Mucosa of rectum (tissue), 2 donors: ENCODE results near the gene SLC1A1.

Source experiments
- H3K27ac ChIP-seq, 2 donors: one replicate each; pipeline ENCODE4 v1.7.0; 2013; ENCODE audit warnings: inconsistent platforms in 2 of 2, low read depth in 2 of 2, low read length in 2 of 2
- H3K27me3 ChIP-seq, 2 donors: one replicate each; pipeline ENCODE4 v1.7.0; 2013; ENCODE audit warnings: low read length in 2 of 2; ENCODE audit not compliant: control insufficient read depth in 2 of 2, insufficient read depth in 2 of 2
- H3K36me3 ChIP-seq, 2 donors: one replicate each; pipeline ENCODE4 v1.7.0; 2013; ENCODE audit warnings: low read length in 2 of 2; ENCODE audit not compliant: control insufficient read depth in 2 of 2, insufficient read depth in 2 of 2
- H3K4me1 ChIP-seq, 2 donors: one replicate each; pipeline ENCODE4 v1.7.0; 2013; ENCODE audit warnings: low read length in 2 of 2, mild to moderate bottlenecking in 1 of 2; ENCODE audit not compliant: control insufficient read depth in 2 of 2, insufficient read depth in 2 of 2
- H3K4me3 ChIP-seq, 2 donors: one replicate each; pipeline ENCODE4 v1.7.0; 2013; ENCODE audit warnings: low read length in 2 of 2
- H3K9ac ChIP-seq, 2 donors: one replicate each; pipeline ENCODE4 v1.7.0; 2013; ENCODE audit warnings: low read length in 2 of 2, low read depth in 1 of 2, mild to moderate bottlenecking in 1 of 2
- H3K9me3 ChIP-seq, 2 donors: one replicate each; pipeline ENCODE4 v1.7.0; 2013; ENCODE audit warnings: low read length in 2 of 2; ENCODE audit not compliant: control insufficient read depth in 2 of 2
- donor health status: healthy.
- donor health status: Normal muscosa, but diverticular disease.

SLC1A1 gene

DNA sequence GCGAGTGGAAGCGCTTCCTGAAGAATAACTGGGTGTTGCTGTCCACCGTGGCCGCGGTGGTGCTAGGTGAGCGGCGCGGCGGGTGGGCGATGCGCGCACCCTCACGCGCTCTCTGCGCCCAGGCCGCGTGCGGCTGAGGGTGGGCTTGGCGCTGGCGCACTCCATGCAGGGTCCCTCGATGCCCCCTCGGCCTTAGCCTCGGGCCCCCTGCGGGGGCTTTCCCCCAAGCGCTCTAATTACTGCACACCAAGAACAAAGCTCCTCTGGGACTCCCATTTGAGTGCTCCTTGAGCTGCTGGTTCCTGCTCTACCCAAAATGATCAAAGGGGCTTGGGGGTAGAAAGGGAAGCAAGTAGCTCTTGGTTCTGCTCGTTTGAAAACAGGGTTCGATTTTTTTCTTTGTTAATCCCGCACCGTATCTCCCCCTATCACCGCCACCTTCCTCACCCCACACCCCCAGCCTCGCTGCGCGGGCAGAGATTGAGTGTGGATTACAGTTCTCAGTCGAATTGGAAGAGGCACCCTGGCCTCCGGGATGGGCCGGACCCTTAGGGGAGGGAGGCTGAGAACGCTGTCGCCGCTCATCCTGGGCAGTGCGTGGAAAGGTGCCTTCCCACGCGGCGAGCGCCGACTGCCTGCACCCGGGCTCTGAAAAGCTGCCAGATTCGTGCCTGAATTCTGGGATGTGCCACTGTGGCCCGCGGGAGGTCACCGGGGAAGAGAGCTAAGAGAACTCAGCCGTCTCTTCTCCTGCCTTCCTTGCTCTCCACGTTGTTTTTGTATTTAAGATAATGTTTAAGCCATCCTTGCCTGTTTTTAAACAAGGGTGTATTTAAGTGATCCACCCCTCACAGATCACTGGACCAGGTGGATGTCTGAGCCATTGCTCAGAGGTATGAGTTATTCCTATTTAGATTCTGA lies 697 bp downstream of the SLC1A1 start:
- no peaks in the 10 kb centered on the region for H3K36me3 ChIP-seq
- peak overlapping the region; percentile 29 to 74 for H3K27ac ChIP-seq
- peak overlapping the region; percentile 2 to 71 for H3K9ac ChIP-seq
- H3K4me1 ChIP-seq, result peaks cover 10 to 16% of the 10 kb centered on the region in 2 donors
- H3K9me3 ChIP-seq, result no peaks in the 10 kb centered on the region
- peak overlapping the region; percentile 68 to 73 for H3K4me3 ChIP-seq
- H3K27me3 ChIP-seq, result peaks cover 0 to 3% of the 10 kb centered on the region in 2 donors

DNA sequence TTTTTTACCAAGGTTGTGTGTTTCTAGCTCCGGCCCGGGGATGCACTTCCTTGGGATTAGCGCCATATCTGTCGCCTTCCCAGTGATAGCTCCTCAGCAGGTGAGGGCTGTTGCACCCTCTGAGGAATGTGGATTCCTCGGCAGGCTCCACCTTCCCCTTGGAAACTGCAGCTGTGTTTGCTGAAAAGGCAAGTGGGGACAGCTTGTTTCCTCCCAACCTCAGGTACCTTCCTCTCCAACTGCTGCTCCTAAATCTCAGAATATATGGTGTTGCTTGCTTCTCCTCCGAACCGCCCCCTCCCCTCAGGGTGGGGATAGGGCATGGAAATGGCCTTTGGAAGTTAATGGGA lies 1.3 kb downstream of the SLC1A1 start:
- no peaks in the 10 kb centered on the region for H3K36me3 ChIP-seq
- H3K9ac ChIP-seq, result peak overlapping the region in 1 of 2 donors; percentile 71
- H3K9me3 ChIP-seq, result no peaks in the 10 kb centered on the region
- H3K27ac ChIP-seq, result peak overlapping the region in 1 of 2 donors; percentile 39
- H3K4me3 ChIP-seq, result peak overlapping the region; percentile 68 to 73
- peaks cover 0 to 3% of the 10 kb centered on the region in 2 donors for H3K27me3 ChIP-seq
- peaks cover 10 to 16% of the 10 kb centered on the region in 2 donors for H3K4me1 ChIP-seq

DNA sequence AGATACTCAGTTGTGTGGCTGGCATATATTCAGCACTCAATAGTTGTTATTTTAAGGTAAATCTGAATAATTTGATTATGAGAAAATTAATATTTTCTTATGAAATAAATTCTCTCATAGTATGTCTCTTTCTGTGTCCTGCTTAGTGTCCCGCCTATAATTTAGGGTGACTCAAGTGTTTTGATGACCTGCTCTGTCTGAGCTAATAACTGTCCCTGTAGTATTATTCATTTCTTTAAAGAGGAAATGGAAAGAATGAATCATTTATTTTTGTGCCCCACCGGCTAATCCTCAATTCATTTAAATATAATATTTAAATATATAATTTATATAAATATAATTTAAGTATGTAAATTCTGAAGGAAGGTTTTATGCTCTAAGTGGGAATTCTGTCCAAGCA lies 4.1 kb downstream of the SLC1A1 start:
- H3K27me3 ChIP-seq, result peaks cover 0 to 3% of the 10 kb centered on the region in 2 donors

DNA sequence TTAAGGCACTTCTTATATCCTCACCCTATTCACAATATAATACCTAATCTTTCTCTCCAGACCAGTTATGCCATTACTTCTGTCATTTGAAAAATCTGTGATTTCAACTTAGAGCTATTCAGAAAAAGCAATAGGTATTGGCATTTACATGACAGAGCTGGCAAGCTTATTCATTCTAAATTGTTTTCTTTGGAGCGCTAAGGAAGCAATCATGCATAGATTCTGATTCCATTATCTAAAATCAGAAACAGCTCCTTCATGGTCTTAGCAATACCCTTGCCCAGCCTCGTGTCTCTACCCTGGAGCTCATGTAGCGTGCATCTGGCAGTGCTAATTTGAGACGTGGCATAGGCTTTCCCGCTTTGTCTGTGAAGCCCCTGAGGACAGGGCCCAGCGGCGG lies 4.5 kb downstream of the SLC1A1 start:
- Histone ChIP-seq H3K9me3 (no peaks in the 10 kb centered on the region), H3K4me1 (peaks cover 12 to 13% of the 10 kb centered on the region in 2 donors), H3K4me3 (no peak overlapping the region), H3K27ac (no peak overlapping the region), H3K36me3 (no peaks in the 10 kb centered on the region), H3K27me3 (peaks cover 0 to 3% of the 10 kb centered on the region in 2 donors), H3K9ac (no peak overlapping the region)

More for the DNA sequence above, 4.1 kb downstream of the SLC1A1 start:
- Histone ChIP-seq H3K9me3 (no peaks in the 10 kb centered on the region), H3K4me1 (peaks cover 14 to 16% of the 10 kb centered on the region in 2 donors), H3K36me3 (no peaks in the 10 kb centered on the region), H3K4me3 (no peak overlapping the region), H3K27ac (no peak overlapping the region), H3K9ac (no peak overlapping the region)

DNA sequence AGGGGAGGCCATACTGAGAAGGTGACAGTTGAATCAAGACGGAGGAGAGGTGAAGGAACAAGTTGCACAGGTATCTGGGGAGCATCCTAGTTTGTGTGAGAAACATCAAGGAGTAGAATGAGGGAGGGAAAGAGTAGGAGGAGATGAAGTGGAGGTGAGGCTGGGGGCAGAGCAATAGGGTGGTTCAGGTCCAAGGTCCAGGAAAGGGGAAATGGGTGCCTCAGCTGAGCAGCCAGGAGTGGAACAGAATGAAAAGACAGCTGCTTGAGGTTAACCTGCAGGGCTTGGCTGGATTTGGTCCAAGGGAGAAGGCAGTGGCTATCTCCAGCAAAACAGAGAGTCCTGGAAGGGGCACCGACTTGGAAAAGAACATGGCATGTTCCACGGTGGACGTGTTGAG lies 5.3 kb downstream of the SLC1A1 start:
- Histone ChIP-seq H3K9me3 (no peaks in the 10 kb centered on the region), H3K27me3 (peaks cover 0 to 3% of the 10 kb centered on the region in 2 donors), H3K4me3 (no peak overlapping the region), H3K9ac (no peak overlapping the region), H3K4me1 (peaks cover 10 to 13% of the 10 kb centered on the region in 2 donors), H3K36me3 (no peaks in the 10 kb centered on the region), H3K27ac (no peak overlapping the region)

DNA sequence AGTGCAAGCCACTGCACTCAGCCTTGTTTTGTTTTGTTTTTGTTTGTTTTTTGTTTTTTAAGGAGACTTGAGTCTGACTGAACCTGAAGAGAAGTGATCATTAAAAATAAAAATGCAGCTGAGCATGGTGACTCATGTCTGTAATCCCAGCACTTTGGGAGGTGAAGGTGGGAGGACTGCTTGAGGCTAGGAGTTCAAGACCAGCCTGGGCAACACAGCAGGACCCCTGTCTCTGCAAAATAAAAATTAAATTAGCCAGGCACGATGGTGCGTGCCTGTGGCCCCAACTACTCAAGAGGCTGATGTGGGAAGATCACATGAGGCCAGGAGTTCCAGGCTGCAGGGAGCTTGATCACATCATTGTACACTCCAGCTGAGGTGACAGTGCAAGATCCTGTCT lies 6.2 kb downstream of the SLC1A1 start:
- no peaks in the 10 kb centered on the region for H3K9me3 ChIP-seq
- H3K36me3 ChIP-seq, result no peaks in the 10 kb centered on the region
- no peaks in the 10 kb centered on the region for H3K27me3 ChIP-seq
- H3K4me1 ChIP-seq, result peaks cover 3 to 10% of the 10 kb centered on the region in 2 donors
- no peak overlapping the region for H3K27ac ChIP-seq
- H3K9ac ChIP-seq, result no peak overlapping the region
- H3K4me3 ChIP-seq, result no peak overlapping the region

DNA sequence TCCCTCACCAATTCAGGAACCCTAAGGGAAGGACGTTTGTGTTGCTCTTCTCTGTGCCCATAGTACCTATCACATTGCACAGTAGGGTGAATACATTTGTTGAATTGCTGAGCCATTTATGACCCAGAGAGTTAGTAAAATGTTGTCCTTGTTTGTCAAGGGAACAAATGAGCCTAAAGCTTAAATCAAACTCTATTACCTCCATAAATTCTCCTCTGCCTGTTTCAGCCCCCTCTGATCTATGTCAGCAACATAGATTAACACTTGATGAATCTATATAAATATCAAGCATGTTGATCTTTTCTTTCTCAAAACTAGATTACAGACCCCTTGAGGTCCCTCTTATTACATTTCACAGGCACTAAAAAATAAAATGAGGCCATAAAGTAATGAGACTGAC lies 7.1 kb downstream of the SLC1A1 start:
- H3K9me3 ChIP-seq, result no peaks in the 10 kb centered on the region
- H3K9ac ChIP-seq, result no peak overlapping the region
- peaks cover 3 to 10% of the 10 kb centered on the region in 2 donors for H3K4me1 ChIP-seq
- H3K36me3 ChIP-seq, result no peaks in the 10 kb centered on the region
- H3K4me3 ChIP-seq, result no peak overlapping the region
- H3K27me3 ChIP-seq, result no peaks in the 10 kb centered on the region
- H3K27ac ChIP-seq, result peak overlapping the region; percentile 20 to 38

DNA sequence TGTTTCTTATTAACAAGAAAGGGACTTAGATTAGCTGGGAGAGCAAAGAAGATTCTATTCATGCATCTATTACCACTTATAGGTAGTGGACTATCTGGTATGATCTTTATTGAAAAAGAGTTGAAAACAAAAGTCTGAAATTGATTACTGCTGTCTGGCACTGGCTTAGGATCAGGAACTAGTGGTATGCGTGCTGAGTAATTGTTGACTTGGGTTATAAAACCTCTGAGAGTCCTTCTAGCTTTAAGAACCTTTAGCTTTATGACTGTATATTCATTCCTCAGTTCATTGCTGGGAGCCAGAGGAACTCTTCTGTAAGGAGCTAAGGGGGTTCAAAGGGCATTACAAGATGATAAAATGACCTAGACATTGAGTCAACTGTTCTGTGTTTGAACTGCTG lies 7.6 kb downstream of the SLC1A1 start:
- Histone ChIP-seq H3K27ac (peak overlapping the region; percentile 22 to 38), H3K4me3 (no peak overlapping the region), H3K9me3 (no peaks in the 10 kb centered on the region), H3K27me3 (no peaks in the 10 kb centered on the region), H3K4me1 (peaks cover 3 to 10% of the 10 kb centered on the region in 2 donors), H3K36me3 (no peaks in the 10 kb centered on the region), H3K9ac (no peak overlapping the region)

DNA sequence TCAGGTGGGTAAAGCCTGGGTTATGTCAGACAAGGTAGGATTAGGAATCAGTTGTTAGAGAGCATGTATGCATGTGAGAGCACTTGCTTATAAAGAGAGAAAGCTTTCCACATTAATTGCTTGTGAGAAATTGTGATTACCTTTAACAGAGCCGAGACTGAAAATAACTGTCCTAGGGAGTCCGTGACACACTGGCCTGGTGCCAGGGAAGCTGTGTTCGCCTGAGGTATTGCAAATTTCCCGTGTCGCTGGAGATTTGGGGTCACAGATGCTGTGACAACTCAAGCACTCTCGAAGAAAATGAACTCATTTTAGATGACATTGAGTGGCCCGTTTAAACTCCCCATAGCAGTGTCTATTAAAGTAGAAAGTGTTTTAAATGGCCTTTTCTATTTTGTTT lies 9.6 kb downstream of the SLC1A1 start:
- Histone ChIP-seq H3K9ac (no peak overlapping the region), H3K4me3 (no peak overlapping the region), H3K36me3 (no peaks in the 10 kb centered on the region), H3K27me3 (no peaks in the 10 kb centered on the region), H3K9me3 (no peaks in the 10 kb centered on the region), H3K27ac (no peak overlapping the region), H3K4me1 (peaks cover 3 to 10% of the 10 kb centered on the region in 2 donors)

DNA sequence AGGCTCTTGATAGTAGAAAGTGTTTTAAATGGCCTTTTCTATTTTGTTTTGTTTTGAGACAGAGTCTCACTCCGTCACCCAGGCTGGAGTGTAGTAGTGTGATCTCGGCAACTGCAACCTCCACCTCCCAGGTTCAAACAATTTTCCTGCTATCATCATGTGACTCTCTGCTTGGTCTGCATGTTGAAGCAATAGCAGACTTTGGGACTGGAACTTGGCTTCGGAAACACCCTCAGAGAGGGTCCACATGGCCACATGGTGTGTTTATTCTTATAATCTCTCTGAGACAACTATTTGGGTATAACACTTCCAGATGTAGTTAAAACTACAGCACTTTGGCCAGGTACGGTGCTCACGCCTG lies 10.9 kb downstream of the SLC1A1 start:
- H3K27ac ChIP-seq, result no peak overlapping the region
- no peak overlapping the region for H3K9ac ChIP-seq
- H3K36me3 ChIP-seq, result no peaks in the 10 kb centered on the region

More for the DNA sequence above, 10.9 kb downstream of the SLC1A1 start:
- peaks cover 3% of the 10 kb centered on the region in 2 donors for H3K4me1 ChIP-seq
- no peaks in the 10 kb centered on the region for H3K27me3 ChIP-seq
- no peak overlapping the region for H3K4me3 ChIP-seq
- H3K9me3 ChIP-seq, result no peaks in the 10 kb centered on the region
